ENCODE measurements around the gene GPHN.
A peak's percentile ranks its signal among the peaks of the same experiment; 100 is the strongest.
"Not testable (repeated sequence)": the region's sequence is repeated elsewhere in the genome, so short reads cannot be mapped to it uniquely, and the experiment has no call there.

The GPHN gene

GRCh38 chr14:66827182-66827581 is 319.2 kb downstream of the GPHN start:
- no peak for DNase-seq

- no peak for DNase-seq
Observed at GRCh38 chr14:66831173-66831572, 323.2 kb downstream of the GPHN start.

- DNase-seq = no peak
Observed at GRCh38 chr14:66833816-66834215, 325.9 kb downstream of the GPHN start.

GRCh38 chr14:66837436-66837835 is 329.5 kb downstream of the GPHN start:
- DNase-seq = not testable (repeated sequence)

GRCh38 chr14:66842911-66843512 is 335.1 kb downstream of the GPHN start:
- no peak for DNase-seq

GRCh38 chr14:66850258-66850888 is 342.4 kb downstream of the GPHN start:
- no peak for DNase-seq

GRCh38 chr14:66853311-66853710 is 345.4 kb downstream of the GPHN start:
- no peak for DNase-seq

GRCh38 chr14:66857867-66858266 is 349.9 kb downstream of the GPHN start:
- DNase-seq = no peak

- DNase-seq = no peak
Observed at GRCh38 chr14:66859063-66859671, 351.2 kb downstream of the GPHN start.

GRCh38 chr14:66881596-66881995 is 373.6 kb downstream of the GPHN start:
- DNase-seq = peak; percentile 23

GRCh38 chr14:66884149-66884548 is 376.2 kb downstream of the GPHN start:
- peak; percentile 23 for DNase-seq

GRCh38 chr14:66900719-66901118 is 392.8 kb downstream of the GPHN start:
- no peak for DNase-seq

- DNase-seq = no peak
Observed at GRCh38 chr14:66910311-66910840, 402.4 kb downstream of the GPHN start.

- no peak for DNase-seq
Observed at GRCh38 chr14:66916421-66916820, 408.5 kb downstream of the GPHN start.

GRCh38 chr14:66918527-66918926 is 410.6 kb downstream of the GPHN start:
- no peak for DNase-seq

- DNase-seq = no peak
Observed at GRCh38 chr14:66920196-66920595, 412.2 kb downstream of the GPHN start.

- no peak for DNase-seq
Observed at GRCh38 chr14:66923251-66923650, 415.3 kb downstream of the GPHN start.

GRCh38 chr14:66939409-66939808 is 431.5 kb downstream of the GPHN start:
- DNase-seq = no peak

- no peak for DNase-seq
Observed at GRCh38 chr14:66944872-66945271, 436.9 kb downstream of the GPHN start.

GRCh38 chr14:66955159-66955558 is 447.2 kb downstream of the GPHN start:
- no peak for DNase-seq

GRCh38 chr14:66959437-66960050 is 451.6 kb downstream of the GPHN start:
- no peak for DNase-seq

GRCh38 chr14:66965831-66966230 is 457.9 kb downstream of the GPHN start:
- no peak for DNase-seq

- no peak for DNase-seq
Observed at GRCh38 chr14:66972469-66972868, 464.5 kb downstream of the GPHN start.

Data from NCI-H1105 treated with DMSO at 0.1 percent for 48 hours (cell line).